ENCODE results near the gene RANGRF.

RANGRF gene

DNA sequence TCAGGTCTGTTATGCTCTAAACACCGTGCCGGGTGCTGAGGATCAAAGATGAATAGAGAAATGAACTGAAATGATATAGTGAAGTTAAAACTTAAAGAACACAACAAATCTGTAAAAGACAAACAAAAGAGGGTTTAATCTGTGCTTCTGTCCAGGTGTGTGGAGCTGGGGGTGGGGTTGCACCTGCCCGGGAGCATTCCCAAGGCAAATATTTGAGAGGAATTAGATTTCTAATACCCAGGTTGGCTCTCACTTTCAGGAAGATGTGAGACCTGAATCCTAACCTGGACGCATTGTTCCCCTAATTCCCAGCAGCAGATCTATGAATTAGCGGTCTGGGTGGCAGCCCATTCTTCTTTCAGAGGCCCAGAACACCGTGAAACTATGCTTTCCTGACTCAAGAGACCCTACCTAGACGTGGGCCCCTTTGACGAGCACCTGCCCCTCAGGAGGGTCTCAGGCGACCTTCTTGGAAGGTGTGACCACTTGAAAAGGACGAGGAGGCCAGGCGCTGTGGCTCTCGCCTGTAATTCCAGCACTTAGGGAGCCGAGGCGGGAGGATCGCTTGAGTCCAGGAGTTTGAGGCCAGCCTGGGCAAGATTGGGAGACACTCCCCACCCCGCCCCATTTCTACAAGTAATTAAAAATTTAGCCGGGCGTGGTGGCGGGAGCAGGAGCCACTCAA is 677 bp upstream of the RANGRF start:
- H3K4me1 Mint-ChIP-seq (ENCODE audit: low read depth), result peaks cover 31% of the 10 kb centered on the region
- no peak for DNase-seq

DNA sequence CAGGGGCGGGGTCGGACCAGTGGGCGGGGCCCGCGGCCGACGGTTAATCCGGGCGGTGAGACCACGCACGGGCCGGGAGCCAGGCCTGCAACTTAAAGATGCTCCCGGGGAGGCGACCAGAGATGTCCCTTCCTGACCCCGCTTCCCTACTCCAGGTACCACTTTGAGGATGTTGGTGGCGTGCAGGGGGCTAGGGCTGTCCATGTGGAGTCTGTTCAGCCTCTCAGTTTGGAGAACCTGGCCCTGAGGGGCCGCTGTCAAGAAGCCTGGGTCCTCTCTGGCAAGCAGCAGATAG is 580 bp downstream of the RANGRF start:
- Mint-ChIP-seq H3K9me3 (no peaks in the 10 kb centered on the region), H3K36me3 (ENCODE audit: low read depth) (peaks cover 23% of the 10 kb centered on the region), H3K27ac (peak overlapping the region; percentile 96), H3K4me3 (peak overlapping the region; percentile 96), H3K27me3 (no peaks in the 10 kb centered on the region), H3K4me1 (ENCODE audit: low read depth) (peaks cover 31% of the 10 kb centered on the region)
- DNase-seq, result no peak

More for the DNA sequence above, 677 bp upstream of the RANGRF start:
- peak overlapping the region; percentile 96 for H3K27ac Mint-ChIP-seq
- peaks cover 23% of the 10 kb centered on the region for H3K36me3 Mint-ChIP-seq (ENCODE audit: low read depth)
- no peaks in the 10 kb centered on the region for H3K9me3 Mint-ChIP-seq
- H3K4me3 Mint-ChIP-seq, result peak overlapping the region; percentile 96
- no peaks in the 10 kb centered on the region for H3K27me3 Mint-ChIP-seq

DNA sequence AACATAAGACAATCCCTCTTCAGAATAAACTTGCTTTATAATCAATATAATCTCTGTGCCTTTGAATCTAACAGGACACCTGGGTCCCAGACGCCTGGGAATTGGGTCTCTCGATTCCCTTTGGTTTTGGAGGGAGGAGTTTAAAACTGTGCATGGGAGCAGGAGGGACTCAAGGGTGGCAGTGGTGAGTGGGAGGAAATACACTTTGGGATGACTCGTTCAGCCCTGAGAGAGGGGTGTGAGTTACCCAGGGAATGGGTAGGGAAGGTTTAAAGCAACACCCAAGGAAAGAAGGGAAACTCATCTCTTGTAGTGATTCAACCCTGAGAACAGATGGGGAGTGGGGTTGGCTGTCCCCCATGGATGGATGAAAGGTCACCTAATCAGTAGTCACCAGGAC is 1.6 kb downstream of the RANGRF start:
- H3K9me3 Mint-ChIP-seq, result no peaks in the 10 kb centered on the region
- H3K27me3 Mint-ChIP-seq, result no peaks in the 10 kb centered on the region
- H3K4me3 Mint-ChIP-seq, result peak overlapping the region; percentile 96
- H3K36me3 Mint-ChIP-seq (ENCODE audit: low read depth), result peaks cover 23% of the 10 kb centered on the region
- no peak for DNase-seq
- H3K27ac Mint-ChIP-seq, result peak overlapping the region; percentile 96
- peaks cover 38% of the 10 kb centered on the region for H3K4me1 Mint-ChIP-seq (ENCODE audit: low read depth)

DNA sequence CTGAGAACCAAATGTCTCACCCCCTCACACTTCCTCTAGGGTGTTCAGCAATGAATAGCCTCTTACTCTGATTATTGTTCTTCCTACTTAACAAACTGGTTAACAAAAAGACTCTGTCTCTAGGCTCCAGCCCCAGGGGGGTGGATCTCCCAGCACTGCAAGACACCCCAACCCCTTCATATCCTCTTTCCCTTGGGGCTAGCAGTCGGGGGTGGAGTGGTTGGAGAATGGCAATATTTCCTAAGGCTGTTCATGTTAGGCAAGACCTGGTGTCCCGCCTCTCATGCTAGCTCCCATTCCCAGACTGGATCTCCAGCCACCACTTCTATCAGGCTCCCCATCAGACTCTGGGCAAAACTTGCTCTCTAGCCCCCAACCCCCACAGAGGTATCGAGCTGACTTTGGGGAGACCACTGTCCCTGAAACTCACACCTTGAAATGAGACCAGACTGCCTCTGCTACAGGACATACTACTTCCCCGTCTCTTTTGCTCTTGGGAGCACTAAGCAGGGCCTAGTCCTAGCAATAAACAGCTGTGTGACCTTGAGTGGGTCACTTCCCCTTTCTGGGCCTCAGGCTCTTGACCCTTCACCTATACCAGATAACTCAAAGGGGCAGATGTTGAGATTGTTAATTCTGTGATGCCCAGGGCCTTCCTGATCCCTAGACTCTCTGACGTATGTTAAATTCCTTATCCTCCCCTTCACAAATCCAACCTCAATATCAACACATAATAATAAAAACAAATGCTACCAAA is 4.3 kb downstream of the RANGRF start:
- no peak overlapping the region for H3K4me3 Mint-ChIP-seq
- peaks cover 40% of the 10 kb centered on the region for H3K4me1 Mint-ChIP-seq (ENCODE audit: low read depth)

DNA sequence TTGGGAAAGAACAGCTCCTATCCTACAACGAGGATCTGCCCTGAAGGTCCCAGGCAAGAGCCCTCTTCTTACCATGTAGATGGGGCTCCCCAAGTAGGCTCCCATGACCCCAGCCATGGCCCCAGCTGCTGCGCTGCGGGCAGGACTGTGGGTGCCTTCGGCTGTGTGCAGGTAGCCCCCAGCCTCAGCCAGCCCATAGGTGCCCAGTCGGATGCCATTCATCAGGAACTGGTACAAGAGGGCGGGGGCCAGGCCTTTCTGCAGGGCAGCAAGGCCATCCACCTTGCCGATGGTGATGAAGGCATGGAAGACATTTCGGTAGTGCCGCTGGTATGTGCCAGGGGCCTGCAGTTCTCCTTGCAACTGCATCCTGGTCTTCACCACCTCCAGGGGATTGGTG is 5.9 kb downstream of the RANGRF start:
- DNase-seq, result no peak
- Mint-ChIP-seq H3K27ac (peak overlapping the region; percentile 93), H3K36me3 (ENCODE audit: low read depth) (peaks cover 11% of the 10 kb centered on the region), H3K9me3 (no peaks in the 10 kb centered on the region), H3K4me1 (ENCODE audit: low read depth) (peaks cover 32% of the 10 kb centered on the region), H3K4me3 (peak overlapping the region; percentile 86), H3K27me3 (no peaks in the 10 kb centered on the region)

More for the DNA sequence above, 4.3 kb downstream of the RANGRF start:
- Mint-ChIP-seq H3K27me3 (no peaks in the 10 kb centered on the region), H3K27ac (peak overlapping the region; percentile 69), H3K36me3 (ENCODE audit: low read depth) (peaks cover 23% of the 10 kb centered on the region), H3K9me3 (no peaks in the 10 kb centered on the region)
- DNase-seq, result no peak

DNA sequence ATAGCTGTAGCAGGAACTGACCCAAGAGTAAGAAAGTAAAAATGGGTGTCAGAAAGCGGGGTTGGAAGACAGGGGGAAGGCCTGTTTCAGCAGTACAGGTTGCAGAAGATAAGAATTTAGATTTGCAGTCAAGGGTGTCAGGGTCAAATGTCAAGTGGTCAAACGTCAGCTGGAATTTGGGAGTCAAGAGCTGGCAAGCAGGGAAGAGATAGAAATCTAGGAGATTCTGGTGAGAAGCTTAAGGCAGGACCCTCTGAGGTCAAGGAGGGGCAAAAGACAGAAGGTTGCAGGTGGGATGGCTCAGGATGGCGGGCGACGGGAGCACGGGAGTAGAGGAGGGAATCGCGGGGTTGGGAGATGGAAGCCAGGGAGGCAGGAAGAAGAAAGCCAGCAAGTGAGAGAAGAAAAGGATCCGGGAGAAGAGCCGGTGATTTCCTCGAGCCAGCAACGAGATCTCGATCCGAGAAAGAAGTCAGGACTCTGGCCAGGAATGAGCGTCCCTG is 6.4 kb downstream of the RANGRF start:
- H3K9me3 Mint-ChIP-seq, result no peaks in the 10 kb centered on the region
- H3K27me3 Mint-ChIP-seq, result no peaks in the 10 kb centered on the region
- peaks cover 27% of the 10 kb centered on the region for H3K4me1 Mint-ChIP-seq (ENCODE audit: low read depth)
- peak overlapping the region; percentile 86 for H3K4me3 Mint-ChIP-seq
- H3K36me3 Mint-ChIP-seq (ENCODE audit: low read depth), result peaks cover 6% of the 10 kb centered on the region
- H3K27ac Mint-ChIP-seq, result peak overlapping the region; percentile 93
- no peak for DNase-seq

DNA sequence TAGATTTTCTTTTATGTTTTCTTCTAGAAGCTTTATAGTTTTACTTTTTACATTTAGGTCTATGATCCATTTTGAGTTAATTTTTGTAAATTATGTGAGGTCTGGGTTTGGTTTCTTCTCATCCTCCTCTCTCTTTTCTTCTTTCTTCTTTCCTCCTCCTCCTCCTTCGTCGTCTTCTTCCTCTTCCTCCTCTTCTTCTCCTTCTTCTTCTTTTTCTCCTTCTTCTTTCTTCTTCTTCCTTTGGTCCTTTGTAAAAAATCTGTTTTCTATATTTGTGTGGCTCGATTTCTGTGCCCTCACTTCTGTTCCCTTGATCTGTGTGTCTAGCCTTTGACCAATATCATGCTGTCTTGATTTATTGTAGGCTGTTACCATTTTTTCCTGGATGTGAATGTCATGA is 11.8 kb downstream of the RANGRF start:
- Mint-ChIP-seq H3K36me3 (ENCODE audit: low read depth) (no peaks in the 10 kb centered on the region), H3K27me3 (no peaks in the 10 kb centered on the region), H3K4me1 (ENCODE audit: low read depth) (peaks cover 8% of the 10 kb centered on the region), H3K27ac (no peak overlapping the region), H3K4me3 (no peak overlapping the region), H3K9me3 (no peaks in the 10 kb centered on the region)
- no peak for DNase-seq

DNA sequence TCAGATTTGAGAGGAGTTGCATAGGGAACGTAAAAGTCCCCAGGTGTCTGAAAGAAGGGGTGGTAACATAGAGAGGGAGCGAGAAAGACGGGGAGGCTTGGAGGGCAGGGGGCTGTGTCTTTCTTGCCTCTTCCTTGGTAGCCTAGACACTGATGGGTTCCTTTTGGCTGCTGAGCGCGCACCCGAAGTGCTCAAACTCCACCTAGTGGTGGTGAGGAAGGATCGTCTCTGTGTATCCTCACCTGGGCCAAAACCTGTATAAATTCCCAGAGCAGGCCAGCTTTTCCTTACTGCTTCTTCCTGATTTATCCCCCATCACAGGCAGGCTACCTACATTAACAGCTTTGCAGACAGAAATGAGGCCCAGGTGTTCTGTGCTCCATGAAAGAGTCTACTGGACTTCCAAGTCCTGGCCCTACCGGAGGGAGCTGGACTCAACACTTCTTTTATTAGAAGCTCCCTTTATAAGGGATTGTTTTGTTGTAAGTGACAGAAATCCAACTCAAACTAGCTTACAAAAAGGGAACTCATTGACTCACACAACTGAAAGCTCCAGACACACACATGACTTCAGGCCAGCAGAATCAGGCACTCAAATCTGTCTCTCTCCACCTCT is 12.3 kb downstream of the RANGRF start:
- peaks cover 8% of the 10 kb centered on the region for H3K4me1 Mint-ChIP-seq (ENCODE audit: low read depth)
- no peaks in the 10 kb centered on the region for H3K36me3 Mint-ChIP-seq (ENCODE audit: low read depth)
- H3K27me3 Mint-ChIP-seq, result no peaks in the 10 kb centered on the region
- no peaks in the 10 kb centered on the region for H3K9me3 Mint-ChIP-seq
- H3K4me3 Mint-ChIP-seq, result no peak overlapping the region
- H3K27ac Mint-ChIP-seq, result no peak overlapping the region
- peak; percentile 70 for DNase-seq

DNA sequence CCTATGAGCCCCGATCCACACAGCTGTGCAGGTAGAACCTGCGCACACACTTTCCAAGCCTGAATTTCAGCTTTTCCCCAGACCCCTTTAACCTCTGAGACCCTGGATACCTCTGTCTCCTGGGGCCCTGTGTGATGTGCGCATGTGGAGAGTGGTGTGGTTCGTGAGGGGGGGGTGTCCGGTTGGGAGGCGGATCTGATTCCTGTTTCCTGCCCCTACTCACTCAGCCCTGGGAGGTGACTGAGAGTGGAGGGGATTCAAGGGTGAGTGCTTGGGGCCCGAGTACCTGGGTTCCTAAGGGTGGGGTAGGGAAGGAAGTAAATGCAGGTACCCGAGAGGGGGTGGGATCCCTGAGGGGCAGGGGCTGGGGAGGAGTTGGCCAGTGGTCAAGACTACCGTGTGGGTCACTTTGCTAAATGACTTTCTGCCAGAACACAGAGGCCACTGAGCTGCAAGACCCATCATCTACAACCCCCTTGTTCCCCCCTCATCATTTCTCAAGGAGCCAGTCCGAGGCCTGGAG is 22.2 kb downstream of the RANGRF start:
- Mint-ChIP-seq H3K4me1 (ENCODE audit: low read depth) (no peaks in the 10 kb centered on the region), H3K36me3 (ENCODE audit: low read depth) (no peaks in the 10 kb centered on the region), H3K27ac (no peak overlapping the region), H3K4me3 (no peak overlapping the region), H3K27me3 (peaks cover 10% of the 10 kb centered on the region), H3K9me3 (no peaks in the 10 kb centered on the region)
- no peak for DNase-seq

DNA sequence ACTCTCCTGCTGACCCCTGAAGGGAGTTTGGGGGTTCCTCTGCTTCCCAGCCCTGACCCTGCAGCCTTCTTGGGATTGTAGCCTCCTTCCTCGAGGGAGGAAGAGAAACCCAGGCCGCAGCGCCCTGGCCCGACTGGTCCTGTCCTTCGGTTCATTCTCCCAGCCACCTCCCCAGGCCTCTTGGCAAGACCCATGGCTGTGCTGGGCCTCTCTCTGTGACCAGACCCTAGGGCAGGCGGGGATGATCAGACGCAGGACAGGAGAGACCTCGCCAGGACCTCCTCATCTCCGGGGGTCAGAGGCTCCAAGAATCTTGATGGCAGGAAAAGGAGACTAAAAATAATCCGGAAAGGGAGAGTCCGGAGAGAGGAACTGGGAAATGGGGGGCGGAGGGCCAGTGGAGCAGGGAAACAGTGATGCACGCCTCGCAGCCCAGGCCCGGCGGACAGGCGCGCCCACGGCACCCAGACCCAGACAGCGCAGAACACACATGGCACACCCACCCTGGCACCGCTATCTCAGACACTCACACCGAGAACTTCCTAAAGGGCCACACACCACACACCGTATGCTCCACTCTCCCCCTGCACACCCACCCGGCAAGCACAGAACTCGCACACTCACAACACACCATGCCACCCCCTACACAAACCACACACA is 22.8 kb downstream of the RANGRF start:
- Mint-ChIP-seq H3K36me3 (ENCODE audit: low read depth) (no peaks in the 10 kb centered on the region), H3K27ac (no peak overlapping the region), H3K4me3 (no peak overlapping the region), H3K4me1 (ENCODE audit: low read depth) (no peaks in the 10 kb centered on the region), H3K27me3 (peaks cover 16% of the 10 kb centered on the region), H3K9me3 (no peaks in the 10 kb centered on the region)
- no peak for DNase-seq

DNA sequence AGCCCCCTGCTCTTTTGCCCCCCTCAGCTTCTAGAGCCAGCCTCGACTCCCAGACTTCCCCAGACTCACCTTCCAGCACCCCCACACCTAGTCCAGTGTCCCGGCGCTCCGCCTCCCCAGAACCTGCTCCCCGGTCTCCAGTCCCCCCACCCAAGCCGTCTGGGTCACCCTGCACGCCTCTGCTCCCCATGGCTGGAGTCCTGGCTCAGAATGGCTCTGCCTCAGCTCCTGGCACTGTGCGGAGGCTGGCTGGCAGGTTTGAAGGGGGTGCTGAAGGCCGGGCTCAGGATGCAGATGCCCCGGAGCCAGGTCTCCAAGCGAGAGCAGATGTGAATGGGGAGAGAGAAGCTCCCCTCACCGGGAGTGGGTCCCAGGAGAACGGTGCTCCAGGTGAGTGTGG is 23.8 kb downstream of the RANGRF start:
- H3K27ac Mint-ChIP-seq, result no peak overlapping the region

DNA sequence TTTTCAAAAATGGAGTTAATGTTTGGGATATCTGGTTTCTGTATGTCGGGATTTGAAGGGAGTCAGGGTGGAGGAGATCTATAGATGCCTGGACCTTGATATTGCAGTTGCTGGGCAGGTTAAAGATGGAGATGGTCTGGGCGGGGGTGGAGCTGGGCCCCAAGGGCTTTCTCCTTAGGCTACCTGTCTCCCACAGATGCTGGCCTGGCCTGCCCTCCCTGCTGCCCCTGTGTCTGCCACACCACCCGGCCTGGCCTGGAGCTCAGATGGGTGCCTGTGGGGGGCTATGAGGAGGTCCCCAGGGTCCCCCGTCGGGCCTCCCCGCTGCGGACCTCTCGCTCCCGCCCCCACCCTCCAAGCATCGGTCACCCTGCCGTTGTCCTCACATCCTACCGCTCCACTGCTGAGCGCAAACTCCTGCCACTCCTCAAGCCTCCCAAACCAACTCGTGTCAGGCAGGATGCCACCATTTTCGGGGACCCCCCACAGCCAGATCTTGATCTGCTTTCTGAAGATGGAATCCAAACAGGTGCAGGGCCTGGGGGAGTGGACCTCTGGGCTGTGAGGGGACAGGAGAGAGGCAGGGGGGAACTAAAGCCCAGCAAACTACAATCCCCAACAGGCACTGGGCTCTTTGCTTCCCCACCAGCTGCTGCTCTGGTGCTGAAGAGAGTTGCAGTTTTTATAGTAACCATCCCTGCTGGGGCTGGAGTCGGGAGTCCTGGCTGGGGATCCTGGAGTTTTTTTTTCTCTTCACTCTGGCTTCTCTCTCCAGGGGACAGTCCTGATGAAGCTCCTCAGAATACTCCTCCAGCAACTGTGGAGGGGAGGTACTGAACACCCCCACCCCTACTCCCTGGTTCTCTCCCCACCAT is 24.5 kb downstream of the RANGRF start:
- Mint-ChIP-seq H3K27me3 (peaks cover 16% of the 10 kb centered on the region), H3K4me1 (ENCODE audit: low read depth) (no peaks in the 10 kb centered on the region), H3K9me3 (no peaks in the 10 kb centered on the region), H3K27ac (no peak overlapping the region), H3K36me3 (ENCODE audit: low read depth) (no peaks in the 10 kb centered on the region), H3K4me3 (no peak overlapping the region)
- no peak for DNase-seq

More for the DNA sequence above, 23.8 kb downstream of the RANGRF start:
- Mint-ChIP-seq H3K4me1 (ENCODE audit: low read depth) (no peaks in the 10 kb centered on the region), H3K4me3 (no peak overlapping the region), H3K36me3 (ENCODE audit: low read depth) (no peaks in the 10 kb centered on the region), H3K9me3 (no peaks in the 10 kb centered on the region), H3K27me3 (peaks cover 16% of the 10 kb centered on the region)
- DNase-seq, result no peak

DNA sequence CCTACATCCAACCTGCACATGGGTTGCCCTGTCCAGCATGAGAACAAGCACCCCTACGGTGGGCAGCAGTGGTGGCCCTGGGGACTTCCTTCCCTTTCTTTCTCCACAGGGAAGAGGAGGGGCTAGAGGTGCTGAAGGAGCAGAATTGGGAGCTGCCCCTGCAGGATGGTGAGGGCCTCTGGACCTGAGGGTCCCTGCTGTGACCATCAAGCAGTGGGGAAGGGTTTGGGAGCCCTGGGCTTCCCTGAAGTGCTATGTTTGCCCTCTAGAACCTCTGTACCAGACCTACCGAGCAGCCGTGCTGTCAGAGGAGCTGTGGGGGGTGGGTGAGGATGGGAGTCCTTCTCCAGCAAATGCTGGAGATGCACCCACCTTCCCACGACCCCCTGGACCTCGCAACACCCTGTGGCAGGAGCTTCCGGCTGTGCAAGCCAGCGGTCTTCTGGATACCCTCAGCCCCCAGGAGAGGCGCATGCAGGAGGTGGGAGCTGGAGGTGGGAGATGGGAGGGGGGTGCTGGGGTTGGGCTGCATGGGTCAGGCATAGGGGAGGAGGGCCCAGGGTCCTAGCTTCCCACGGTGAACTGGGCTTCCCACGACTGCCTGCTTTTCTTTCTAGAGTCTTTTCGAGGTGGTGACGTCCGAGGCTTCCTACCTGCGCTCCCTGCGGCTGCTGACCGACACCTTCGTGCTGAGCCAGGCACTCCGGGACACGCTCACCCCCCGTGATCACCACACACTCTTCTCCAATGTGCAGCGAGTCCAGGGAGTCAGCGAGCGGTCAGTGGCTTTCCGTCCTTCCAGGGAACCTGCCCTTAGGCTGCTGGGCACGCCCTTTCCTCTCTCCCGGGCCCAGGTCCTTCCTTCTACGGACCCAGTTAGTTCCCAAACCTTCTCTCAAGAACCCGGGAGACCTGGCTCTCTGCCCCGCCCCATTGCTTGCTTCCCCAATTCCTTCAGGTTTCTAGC is 26.6 kb downstream of the RANGRF start:
- Mint-ChIP-seq H3K36me3 (ENCODE audit: low read depth) (no peaks in the 10 kb centered on the region), H3K4me3 (no peak overlapping the region), H3K9me3 (no peaks in the 10 kb centered on the region), H3K4me1 (ENCODE audit: low read depth) (no peaks in the 10 kb centered on the region), H3K27ac (no peak overlapping the region), H3K27me3 (peaks cover 16% of the 10 kb centered on the region)
- DNase-seq, result no peak
